ENCODE measurements around the gene INTS1.
A peak's percentile ranks its signal among the peaks of the same experiment; 100 is the strongest.

INTS1 gene

GRCh38 chr7:1459920-1460820 lies 44.0 kb downstream of the INTS1 start:
- Histone ChIP-seq H3K27ac (no peak overlapping the region), H3K4me3 (IDR thresholded peaks at IDR 0.05; ENCODE audit: insufficient read depth, low read depth, low read length) (no peak overlapping the region), H3K36me3 (ENCODE audit: insufficient read depth) (no peaks in the 10 kb centered on the region), H3K4me1 (ENCODE audit: low read depth, poor library complexity, severe bottlenecking) (peaks cover 14% of the 10 kb centered on the region), H3K79me2 (ENCODE audit: insufficient read depth, low read depth) (no peaks in the 10 kb centered on the region), H4K20me1 (ENCODE audit: insufficient read depth) (no peaks in the 10 kb centered on the region), H3K27me3 (ENCODE audit: insufficient read depth, low read depth) (peaks cover 33% of the 10 kb centered on the region; the same call in 1 of the 2 replicates), H3K9ac (peak overlapping the region; percentile 13; the same call in 1 of the 2 replicates), H2AFZ (ENCODE audit: low read depth) (peak overlapping the region; percentile 72), H3K4me2 (peak overlapping the region; percentile 83)
- no peak for TF ChIP-seq CTCF (conservative IDR thresholded peaks at IDR 0.05; ENCODE audit: low read depth, low read length)

DNA sequence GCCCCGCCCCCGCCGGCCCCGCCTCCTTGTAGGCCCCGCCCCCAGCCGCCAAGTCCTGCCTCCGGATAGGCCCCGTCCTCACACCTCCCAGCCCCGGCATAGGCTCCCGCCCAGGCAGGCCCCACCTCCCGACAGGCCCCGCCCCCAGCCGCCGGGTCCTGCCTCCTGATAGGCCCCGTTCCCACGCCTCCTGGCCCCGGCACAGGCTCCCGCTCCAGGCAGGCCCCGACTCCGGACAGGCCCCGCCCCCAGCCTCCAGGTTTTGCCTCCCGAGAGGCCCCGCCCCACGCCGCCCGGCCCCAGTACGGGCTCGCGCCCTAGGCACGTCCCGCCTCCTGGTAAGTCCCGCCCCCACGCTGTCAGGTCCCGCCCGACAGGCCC lies 44.7 kb downstream of the INTS1 start:
- peak overlapping the region; percentile 90; the same call in 1 of the 2 replicates for H2AFZ ChIP-seq (ENCODE audit: low read depth)
- no peak overlapping the region for H3K4me3 ChIP-seq (IDR thresholded peaks at IDR 0.05; ENCODE audit: insufficient read depth, low read depth, low read length)
- no peaks in the 10 kb centered on the region for H3K36me3 ChIP-seq (ENCODE audit: insufficient read depth)
- TF ChIP-seq CTCF (conservative IDR thresholded peaks at IDR 0.05; ENCODE audit: low read depth, low read length): no peak
- H3K4me2 ChIP-seq: no peak overlapping the region
- H3K27me3 ChIP-seq (ENCODE audit: insufficient read depth, low read depth): peaks cover 40% of the 10 kb centered on the region; the same call in 1 of the 2 replicates
- H3K27ac ChIP-seq: no peak overlapping the region
- peaks cover 14% of the 10 kb centered on the region for H3K4me1 ChIP-seq (ENCODE audit: low read depth, poor library complexity, severe bottlenecking)
- H4K20me1 ChIP-seq (ENCODE audit: insufficient read depth): no peaks in the 10 kb centered on the region
- H3K9ac ChIP-seq: no peak overlapping the region
- H3K79me2 ChIP-seq (ENCODE audit: insufficient read depth, low read depth): no peaks in the 10 kb centered on the region

GRCh38 chr7:1458683-1459511 lies 45.3 kb downstream of the INTS1 start, which contains the start of gene MICALL2:
TSS of gene MICALL2 (minus strand) at chr7:1459470. CDS start at chr7:1459326, 144 bp downstream.
- no peaks in the 10 kb centered on the region for H4K20me1 ChIP-seq (ENCODE audit: insufficient read depth)
- H3K27ac ChIP-seq: no peak within 1 kb of the TSS
- peak within 1 kb of the TSS; percentile 92 for H3K4me2 ChIP-seq
- peak within 1 kb of the TSS; percentile 90 for H2AFZ ChIP-seq (ENCODE audit: low read depth)
- peaks cover 14% of the 10 kb centered on the region for H3K4me1 ChIP-seq (ENCODE audit: low read depth, poor library complexity, severe bottlenecking)
- H3K36me3 ChIP-seq (ENCODE audit: insufficient read depth): no peaks in the 10 kb centered on the region
- no peak for TF ChIP-seq CTCF (conservative IDR thresholded peaks at IDR 0.05; ENCODE audit: low read depth, low read length)
- H3K27me3 ChIP-seq (ENCODE audit: insufficient read depth, low read depth): peaks cover 41% of the 10 kb centered on the region; the same call in 1 of the 2 replicates
- peak within 1 kb of the TSS; percentile 13; the same call in 1 of the 2 replicates for H3K9ac ChIP-seq
- H3K4me3 ChIP-seq (IDR thresholded peaks at IDR 0.05; ENCODE audit: insufficient read depth, low read depth, low read length): no peak within 1 kb of the TSS
- no peaks in the 10 kb centered on the region for H3K79me2 ChIP-seq (ENCODE audit: insufficient read depth, low read depth)

- H3K36me3 ChIP-seq (ENCODE audit: insufficient read depth): no peaks in the 10 kb centered on the region
- TF ChIP-seq CTCF (conservative IDR thresholded peaks at IDR 0.05; ENCODE audit: low read depth, low read length): no peak
- H2AFZ ChIP-seq (ENCODE audit: low read depth): no peak overlapping the region
- no peak overlapping the region for H3K27ac ChIP-seq
- peaks cover 49% of the 10 kb centered on the region; the same call in 1 of the 2 replicates for H3K27me3 ChIP-seq (ENCODE audit: insufficient read depth, low read depth)
- H3K4me1 ChIP-seq (ENCODE audit: low read depth, poor library complexity, severe bottlenecking): peaks cover 14% of the 10 kb centered on the region
- H3K4me3 ChIP-seq (IDR thresholded peaks at IDR 0.05; ENCODE audit: insufficient read depth, low read depth, low read length): no peak overlapping the region
- no peaks in the 10 kb centered on the region for H4K20me1 ChIP-seq (ENCODE audit: insufficient read depth)
- no peak overlapping the region for H3K9ac ChIP-seq
- H3K4me2 ChIP-seq: peak overlapping the region; percentile 92; the same call in 1 of the 2 replicates
- no peaks in the 10 kb centered on the region for H3K79me2 ChIP-seq (ENCODE audit: insufficient read depth, low read depth)
These were observed 46.1 kb downstream of the INTS1 start for GRCh38 chr7:1457949-1458682.
